HG03457 (cell line): ENCODE measurements around the gene EDN3.

Experiments
- ATAC-seq: cut with Tn5 transposase; IDR thresholded peaks from one replicate; pipeline ENCODE4 v1.9.1; 2021; ENCODE audit warnings: moderate number of reproducible peaks; ENCODE audit not compliant: unreplicated experiment

Gene EDN3

GRCh38 chr20:59307270-59307669 lies 6.9 kb downstream of the EDN3 start:
- no peak for ATAC-seq

GRCh38 chr20:59308493-59309201 lies 8.2 kb downstream of the EDN3 start:
- ATAC-seq, result no peak

- ATAC-seq, result no peak
Observed at GRCh38 chr20:59309218-59309617, 8.8 kb downstream of the EDN3 start.

- ATAC-seq, result no peak
Observed at GRCh38 chr20:59314997-59315396, 14.6 kb downstream of the EDN3 start.

GRCh38 chr20:59316911-59317731 lies 16.7 kb downstream of the EDN3 start:
- no peak for ATAC-seq

- ATAC-seq, result no peak
Observed at GRCh38 chr20:59318201-59318790, 17.9 kb downstream of the EDN3 start.

- ATAC-seq, result no peak
Observed at GRCh38 chr20:59318803-59319202, 18.4 kb downstream of the EDN3 start.

GRCh38 chr20:59320426-59320825 lies 20.0 kb downstream of the EDN3 start:
- no peak for ATAC-seq

- no peak for ATAC-seq
Observed at GRCh38 chr20:59320854-59321647, 20.6 kb downstream of the EDN3 start.

GRCh38 chr20:59322081-59322480 lies 21.7 kb downstream of the EDN3 start:
- ATAC-seq, result no peak

- ATAC-seq, result no peak
Observed at GRCh38 chr20:59322585-59323454, 22.4 kb downstream of the EDN3 start.

- no peak for ATAC-seq
Observed at GRCh38 chr20:59323731-59324130, 23.3 kb downstream of the EDN3 start.

- no peak for ATAC-seq
Observed at GRCh38 chr20:59324521-59325141, 24.2 kb downstream of the EDN3 start.

- no peak for ATAC-seq
Observed at GRCh38 chr20:59325142-59325523, 24.7 kb downstream of the EDN3 start.

GRCh38 chr20:59326188-59326587 lies 25.8 kb downstream of the EDN3 start:
- no peak for ATAC-seq

GRCh38 chr20:59328071-59328470 lies 27.7 kb downstream of the EDN3 start:
- ATAC-seq, result no peak

- no peak for ATAC-seq
Observed at GRCh38 chr20:59331721-59332329, 31.4 kb downstream of the EDN3 start.

- no peak for ATAC-seq
Observed at GRCh38 chr20:59333260-59333845, 32.9 kb downstream of the EDN3 start.

GRCh38 chr20:59333951-59334350 lies 33.5 kb downstream of the EDN3 start:
- no peak for ATAC-seq
